ENCODE data around the gene RHBDD2. TPM values are rescaled to one million over a fixed set of nuclear protein-coding genes. Genes with fewer than 3 reads are reported as not detected.

Gene RHBDD2
- total and polyA plus RNA-seq, 4 donors, result 13.6 to 65.0 (median 37.3) TPM

GRCh38 chr7:75849573-75849972, 29.3 kb upstream of the RHBDD2 start:
- Histone ChIP-seq H3K27ac (ENCODE audit: low read depth in 1 of 2, low read length in 2 of 2) (no peak overlapping the region), H3K27me3 (ENCODE audit: control insufficient read depth in 4 of 4, insufficient read depth in 4 of 4, low read length in 3 of 4) (no peaks in the 10 kb centered on the region), H3K4me1 (ENCODE audit: control insufficient read depth in 4 of 4, insufficient read depth in 4 of 4, low read length in 3 of 4) (peaks cover 0 to 3% (median under 1%) of the 10 kb centered on the region in 4 donors), H3K9me3 (ENCODE audit: control insufficient read depth in 4 of 4, low read length in 3 of 4) (no peaks in the 10 kb centered on the region), H3K4me3 (ENCODE audit: low read depth in 1 of 3, low read length in 3 of 3) (no peak overlapping the region), H3K9ac (ENCODE audit: low read depth in 1 of 2, low read length in 2 of 2) (no peak overlapping the region), H3K36me3 (ENCODE audit: control insufficient read depth in 4 of 4, insufficient read depth in 3 of 4, low read depth in 1 of 4, low read length in 3 of 4) (no peaks in the 10 kb centered on the region)
- WGBS, result 82% methylated on average over 3 of the region's 3 CpGs
- DNase-seq (ENCODE audit: low spot score), result no peak
- TF ChIP-seq FOXA1 (IDR thresholded peaks at IDR 0.05) (no peak), TAF1 (conservative IDR thresholded peaks at IDR 0.05) (no peak), YY1 (IDR thresholded peaks at IDR 0.05) (no peak), MAX (IDR thresholded peaks at IDR 0.05) (no peak), FOXA2 (IDR thresholded peaks at IDR 0.05) (no peak), RAD21 (IDR thresholded peaks at IDR 0.05) (no peak), SP1 (IDR thresholded peaks at IDR 0.05) (no peak), HNF4A (conservative IDR thresholded peaks at IDR 0.05) (no peak), HNF4G (IDR thresholded peaks at IDR 0.05) (no peak), GABPA (IDR thresholded peaks at IDR 0.05 in 1 of 2, conservative IDR thresholded peaks at IDR 0.05 in 1 of 2) (no peak), EGR1 (IDR thresholded peaks at IDR 0.05; ENCODE audit: low read depth in 2 of 2) (no peak), RXRA (IDR thresholded peaks at IDR 0.05) (no peak), REST (IDR thresholded peaks at IDR 0.05) (no peak), ATF3 (IDR thresholded peaks at IDR 0.05) (no peak), JUND (IDR thresholded peaks at IDR 0.05) (no peak)
- TF ChIP-seq, protein P1, sequence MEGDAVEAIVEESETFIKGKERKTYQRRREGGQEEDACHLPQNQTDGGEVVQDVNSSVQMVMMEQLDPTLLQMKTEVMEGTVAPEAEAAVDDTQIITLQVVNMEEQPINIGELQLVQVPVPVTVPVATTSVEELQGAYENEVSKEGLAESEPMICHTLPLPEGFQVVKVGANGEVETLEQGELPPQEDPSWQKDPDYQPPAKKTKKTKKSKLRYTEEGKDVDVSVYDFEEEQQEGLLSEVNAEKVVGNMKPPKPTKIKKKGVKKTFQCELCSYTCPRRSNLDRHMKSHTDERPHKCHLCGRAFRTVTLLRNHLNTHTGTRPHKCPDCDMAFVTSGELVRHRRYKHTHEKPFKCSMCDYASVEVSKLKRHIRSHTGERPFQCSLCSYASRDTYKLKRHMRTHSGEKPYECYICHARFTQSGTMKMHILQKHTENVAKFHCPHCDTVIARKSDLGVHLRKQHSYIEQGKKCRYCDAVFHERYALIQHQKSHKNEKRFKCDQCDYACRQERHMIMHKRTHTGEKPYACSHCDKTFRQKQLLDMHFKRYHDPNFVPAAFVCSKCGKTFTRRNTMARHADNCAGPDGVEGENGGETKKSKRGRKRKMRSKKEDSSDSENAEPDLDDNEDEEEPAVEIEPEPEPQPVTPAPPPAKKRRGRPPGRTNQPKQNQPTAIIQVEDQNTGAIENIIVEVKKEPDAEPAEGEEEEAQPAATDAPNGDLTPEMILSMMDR (IDR thresholded peaks at IDR 0.05; ENCODE audit: low read depth, low read length, missing input control), result no peak

DNA sequence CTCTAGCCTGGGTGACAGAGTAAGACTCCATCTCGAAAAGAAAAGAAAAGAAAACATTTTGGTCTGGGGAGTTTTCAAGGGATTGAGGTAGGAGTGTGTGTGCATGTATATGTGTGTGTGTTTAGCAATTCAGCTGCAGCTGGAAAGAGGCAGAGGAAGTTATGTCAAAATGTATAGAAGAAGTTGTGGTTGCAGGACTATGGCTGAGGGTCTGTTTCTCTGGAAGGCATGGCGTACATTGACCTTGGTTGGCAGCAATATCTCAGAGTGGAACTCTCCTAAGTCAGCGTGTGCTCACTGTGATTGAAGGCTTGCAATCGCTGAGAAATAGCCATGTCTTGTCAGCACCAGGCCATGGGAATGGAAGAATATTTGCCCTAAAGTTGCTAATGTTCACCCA, 28.6 kb upstream of the RHBDD2 start:
- Histone ChIP-seq H3K27me3 (ENCODE audit: control insufficient read depth in 4 of 4, insufficient read depth in 4 of 4, low read length in 3 of 4) (no peaks in the 10 kb centered on the region), H3K4me3 (ENCODE audit: low read depth in 1 of 3, low read length in 3 of 3) (no peak overlapping the region), H3K36me3 (ENCODE audit: control insufficient read depth in 4 of 4, insufficient read depth in 3 of 4, low read depth in 1 of 4, low read length in 3 of 4) (no peaks in the 10 kb centered on the region), H3K9ac (ENCODE audit: low read depth in 1 of 2, low read length in 2 of 2) (no peak overlapping the region), H3K4me1 (ENCODE audit: control insufficient read depth in 4 of 4, insufficient read depth in 4 of 4, low read length in 3 of 4) (peaks cover 0 to 3% (median under 1%) of the 10 kb centered on the region in 4 donors), H3K27ac (ENCODE audit: low read depth in 1 of 2, low read length in 2 of 2) (no peak overlapping the region), H3K9me3 (ENCODE audit: control insufficient read depth in 4 of 4, low read length in 3 of 4) (no peaks in the 10 kb centered on the region)
- TF ChIP-seq HNF4A (conservative IDR thresholded peaks at IDR 0.05), result no peak
- no peak for TF ChIP-seq ATF3 (IDR thresholded peaks at IDR 0.05)
- TF ChIP-seq YY1 (IDR thresholded peaks at IDR 0.05), result no peak
- TF ChIP-seq HNF4G (IDR thresholded peaks at IDR 0.05), result no peak
- no peak for TF ChIP-seq SP1 (IDR thresholded peaks at IDR 0.05)
- no peak for TF ChIP-seq RAD21 (IDR thresholded peaks at IDR 0.05)
- TF ChIP-seq JUND (IDR thresholded peaks at IDR 0.05), result no peak
- TF ChIP-seq REST (IDR thresholded peaks at IDR 0.05), result no peak
- no peak for TF ChIP-seq MAX (IDR thresholded peaks at IDR 0.05)
- TF ChIP-seq TAF1 (conservative IDR thresholded peaks at IDR 0.05), result no peak
- WGBS, result 80% methylated on average over 4 of the region's 4 CpGs
- no peak for DNase-seq (ENCODE audit: low spot score)

Data from liver (tissue), 9 donors.